Stomach (tissue), 9 donors: ENCODE data around the gene STXBP6. TPM values are rescaled to one million over a fixed set of nuclear protein-coding genes. Genes with fewer than 3 reads are reported as not detected.

Experiments
- DNase-seq, 2 donors: peaks; one replicate each; pipeline versions ENCODE4 v3.0.0 to v3.0.0-alpha.2; 2013 to 2019
- H3K27ac ChIP-seq, 5 donors: fragments of 200-600 bp in 4 of 5; sonication (generic) in 4 of 5; one replicate each; pipeline ENCODE4 v1.5.1; 2013 to 2019; ENCODE audit warnings: mild to moderate bottlenecking in 1 of 5, moderate library complexity in 1 of 5
- H3K27me3 ChIP-seq, 3 donors: fragments of 200-600 bp; sonication (generic); one replicate each; pipeline ENCODE4 v1.5.1; 2017 to 2019; ENCODE audit warnings: mixed run types in 1 of 3
- H3K36me3 ChIP-seq, 4 donors: fragments of 200-600 bp; sonication (generic); 1 replicate in 3 of 4; 2 replicates in 1 of 4; pipeline ENCODE4 v1.5.1; 2016 to 2019
- H3K4me1 ChIP-seq, 4 donors: fragments of 200-600 bp; sonication (generic); one replicate each; pipeline ENCODE4 v1.5.1; 2016 to 2019
- H3K4me3 ChIP-seq, 4 donors: fragments of 200-600 bp; sonication (generic) in 3 of 4; one replicate each; pipeline ENCODE4 v1.5.1; 2016 to 2019; ENCODE audit warnings: mild to moderate bottlenecking in 1 of 4
- H3K9me3 ChIP-seq, 4 donors: fragments of 200-600 bp; sonication (generic); one replicate each; pipeline ENCODE4 v1.5.1; 2016 to 2019
- CTCF ChIP-seq, 7 experiments: fragments of 450-650 bp in 4 of 7; fragments of 200-600 bp in 3 of 7; sonication (generic) in 3 of 7; IDR thresholded peaks; one replicate each; pipeline ENCODE4 v1.5.1; 2016 to 2019; ENCODE audit warnings: antibody characterized with exemption in 7 of 7, control low read depth in 2 of 7, mild to moderate bottlenecking in 1 of 7
- EP300 ChIP-seq: sonication (generic); formaldehyde crosslinking; IDR thresholded peaks from one replicate; pipeline ENCODE4 v1.6.1; 2017; ENCODE audit warnings: antibody characterized with exemption
- POLR2A ChIP-seq, 4 donors: fragments of 450-650 bp; IDR thresholded peaks; one replicate each; pipeline ENCODE4 v1.6.1; 2016; ENCODE audit warnings: antibody characterized with exemption in 4 of 4, control low read depth in 2 of 4, mild to moderate bottlenecking in 1 of 4, moderate library complexity in 1 of 4
- POLR2AphosphoS5 ChIP-seq, 3 donors: sonication (generic); formaldehyde crosslinking; IDR thresholded peaks; one replicate each; pipeline ENCODE4 v1.6.1; 2016; ENCODE audit warnings: antibody characterized with exemption in 3 of 3
- WGBS, 5 donors: extraction: QIAGEN DNeasy Blood & Tissue Kit in 3 of 5; methylation state at CpG; one replicate each; pipeline versions ENCODE4 v1.1.5 to v1.1.7; 2013 to 2018; 5-methylcytosine and 5-hydroxymethylcytosine counted together
- intact Hi-C: fragments of 100-400 bp; cut with DNase I; formaldehyde crosslinking; loops from one replicate; pipeline ENCODE4 v1.15.1; 2023; ENCODE audit warnings: low total_unique reads
- polyA plus RNA-seq, 3 donors: library from polyadenylated mRNA; stranded (reverse); fragments of 200-250 nt; gene quantifications; one replicate each; pipeline ENCODE4 v1.2.3, GENCODE V29; 2013
- total RNA-seq, 5 donors: library from RNA; depleted of rRNA; stranded (reverse); fragments of >200 nt; gene quantifications; one replicate each; pipeline versions ENCODE4 v1.1.0 to v1.2.3, GENCODE V29; 2014 to 2016
- donor health status: healthy with polysubstance abuse.
- donor health status: Bipolar disorder and iron deficiency.
- donor health status: healthy.

The STXBP6 gene
- total and polyA plus RNA-seq, 8 donors: 7.4 to 37.1 (median 15.2) TPM

GRCh38 chr14:24828486-24828885 lies 221.5 kb downstream of the STXBP6 start:
- no peak for DNase-seq
- WGBS, 5 donors: 76 to 93% (median 82%) methylated on average over 4 of the region's 4 CpGs
- no peak overlapping the region for H3K27ac ChIP-seq
- intact Hi-C loops: no loop called here
- TF ChIP-seq CTCF (IDR thresholded peaks at IDR 0.05) (no peak), POLR2A (IDR thresholded peaks at IDR 0.05) (no peak), POLR2AphosphoS5 (IDR thresholded peaks at IDR 0.05) (no peak), EP300 (no peak)
- no peak overlapping the region for H3K4me3 ChIP-seq
- no peaks in the 10 kb centered on the region for H3K9me3 ChIP-seq
- H3K4me1 ChIP-seq: no peaks in the 10 kb centered on the region
- H3K27me3 ChIP-seq: no peaks in the 10 kb centered on the region
- H3K36me3 ChIP-seq: no peaks in the 10 kb centered on the region

GRCh38 chr14:24826390-24826789 lies 223.6 kb downstream of the STXBP6 start:
- H3K27me3 ChIP-seq: no peaks in the 10 kb centered on the region
- no peaks in the 10 kb centered on the region for H3K4me1 ChIP-seq
- no peak overlapping the region for H3K27ac ChIP-seq
- no peak for DNase-seq
- H3K9me3 ChIP-seq: no peaks in the 10 kb centered on the region
- H3K36me3 ChIP-seq: no peaks in the 10 kb centered on the region
- 86 to 92% (median 89%) methylated on average over 5 of the region's 5 CpGs for WGBS, 5 donors
- TF ChIP-seq EP300 (no peak), POLR2AphosphoS5 (IDR thresholded peaks at IDR 0.05) (no peak), CTCF (IDR thresholded peaks at IDR 0.05) (no peak), POLR2A (IDR thresholded peaks at IDR 0.05) (no peak)
- intact Hi-C loops: no loop called here
- no peak overlapping the region for H3K4me3 ChIP-seq

GRCh38 chr14:24820616-24821015 lies 229.3 kb downstream of the STXBP6 start:
- no peak overlapping the region for H3K4me3 ChIP-seq
- TF ChIP-seq CTCF (IDR thresholded peaks at IDR 0.05) (no peak), EP300 (no peak), POLR2A (IDR thresholded peaks at IDR 0.05) (no peak), POLR2AphosphoS5 (IDR thresholded peaks at IDR 0.05) (no peak)
- intact Hi-C loops: no loop called here
- 73 to 85% (median 83%) methylated on average over 5 of the region's 5 CpGs for WGBS, 5 donors
- H3K27me3 ChIP-seq: no peaks in the 10 kb centered on the region
- H3K36me3 ChIP-seq: no peaks in the 10 kb centered on the region
- no peak for DNase-seq
- H3K9me3 ChIP-seq: no peaks in the 10 kb centered on the region
- no peak overlapping the region for H3K27ac ChIP-seq
- H3K4me1 ChIP-seq: peaks cover 9 to 28% (median 19%) of the 10 kb centered on the region in 4 donors

- H3K27ac ChIP-seq: no peak overlapping the region
- H3K36me3 ChIP-seq: no peaks in the 10 kb centered on the region
- TF ChIP-seq POLR2A (IDR thresholded peaks at IDR 0.05): no peak
- TF ChIP-seq CTCF (IDR thresholded peaks at IDR 0.05): no peak
- TF ChIP-seq POLR2AphosphoS5 (IDR thresholded peaks at IDR 0.05): no peak
- no peak for TF ChIP-seq EP300
- WGBS, 5 donors: 85 to 95% (median 91%) methylated on average over 13 of the region's 13 CpGs
- intact Hi-C loops: no loop called here
- H3K4me1 ChIP-seq: peaks cover 13 to 33% (median 22%) of the 10 kb centered on the region in 4 donors
- no peak overlapping the region for H3K4me3 ChIP-seq
- DNase-seq: no peak
- no peaks in the 10 kb centered on the region for H3K9me3 ChIP-seq
- H3K27me3 ChIP-seq: no peaks in the 10 kb centered on the region
Measured at GRCh38 chr14:24818823-24819341, 231.1 kb downstream of the STXBP6 start.
